ENCODE data around the gene DHX34. TPM values are rescaled to one million over a fixed set of nuclear protein-coding genes. Genes with fewer than 3 reads are reported as not detected.

DHX34 gene
- polyA plus RNA-seq, 3 donors, result 3.4 to 34.4 (median 3.8) TPM

DNA sequence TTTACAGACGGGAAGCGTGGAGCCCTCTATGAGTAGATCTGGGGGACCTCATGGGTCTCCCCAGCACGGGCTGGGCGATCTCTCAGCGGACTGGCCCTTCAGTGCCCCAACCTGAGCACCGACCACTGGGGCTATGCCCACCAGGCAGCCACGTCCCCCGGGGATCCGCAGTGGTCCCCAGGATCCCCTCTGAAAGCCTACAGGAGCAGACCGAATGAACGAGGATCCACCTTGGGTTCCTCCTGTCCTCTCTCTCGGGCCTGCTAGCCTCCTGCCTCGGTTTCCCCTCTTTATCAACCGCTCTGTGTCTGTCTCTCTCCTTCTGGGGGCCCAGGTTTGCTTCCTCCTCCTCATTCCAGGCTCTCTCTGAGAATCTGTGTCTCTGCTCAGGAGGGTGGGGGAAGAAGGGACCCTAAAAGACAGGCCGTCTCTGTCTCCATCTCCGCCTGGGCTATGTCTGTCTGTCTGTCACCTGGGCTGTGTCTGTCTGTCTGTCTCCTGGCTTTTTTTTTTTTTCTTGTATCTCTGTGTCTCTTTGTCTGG lies 72.2 kb downstream of the DHX34 start:
- H3K27me3 Mint-ChIP-seq (ENCODE audit: low read depth in 3 of 3), result peaks cover 90 to 95% (median 93%) of the 10 kb centered on the region in 3 donors

DNA sequence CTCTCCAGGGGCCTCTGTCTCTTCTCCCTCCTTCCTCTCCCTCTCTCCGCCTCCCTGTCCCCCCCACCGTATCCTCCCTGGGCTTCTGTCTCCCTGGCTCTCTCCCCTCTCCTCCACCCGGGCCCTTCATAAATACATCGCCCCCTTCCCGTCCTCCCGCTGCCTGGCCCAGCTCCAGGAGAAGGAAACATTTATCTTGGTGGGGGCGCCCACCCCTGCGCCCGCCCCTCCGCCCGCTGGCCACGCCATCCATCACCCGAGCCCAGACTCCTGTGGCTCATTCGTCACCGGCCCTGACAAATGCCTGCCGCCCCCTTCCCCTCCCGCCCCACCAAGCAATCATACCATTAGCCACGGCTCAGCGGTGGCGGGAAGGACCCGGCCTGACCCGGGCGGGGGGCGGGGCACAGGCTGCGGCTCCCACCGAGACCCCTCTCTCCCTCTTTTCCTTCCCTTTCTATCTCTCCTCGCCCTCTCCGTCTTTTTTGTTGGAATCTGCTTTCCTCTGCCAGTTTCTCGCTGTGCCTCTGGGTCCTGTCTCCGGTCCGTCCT lies 72.8 kb downstream of the DHX34 start:
- peaks cover 0 to 40% of the 10 kb centered on the region in 2 donors for H3K9me3 ChIP-seq (replicated peaks in 1 of 2; ENCODE audit: control insufficient read depth in 1 of 2, insufficient read depth in 1 of 2, low read length in 2 of 2)
- peaks cover 88 to 91% (median 89%) of the 10 kb centered on the region in 3 donors for H3K27me3 Mint-ChIP-seq (ENCODE audit: low read depth in 3 of 3)
- peaks cover 67 to 91% of the 10 kb centered on the region in 2 donors for H3K27me3 ChIP-seq (ENCODE audit: control insufficient read depth in 2 of 2, insufficient read depth in 2 of 2, low read length in 2 of 2)
- DNase-seq, result no peak
- H3K36me3 Mint-ChIP-seq, result peaks cover 0 to 10% of the 10 kb centered on the region in 2 donors
- no peaks in the 10 kb centered on the region for H3K36me3 ChIP-seq (replicated peaks in 1 of 2; ENCODE audit: control insufficient read depth in 1 of 2, insufficient read depth in 2 of 2, low read length in 2 of 2)
- no peak overlapping the region for H3K27ac Mint-ChIP-seq
- H3K4me1 ChIP-seq (ENCODE audit: control insufficient read depth in 1 of 2, insufficient read depth in 2 of 2, low read length in 2 of 2), result peaks cover 0 to 9% of the 10 kb centered on the region in 2 donors
- no peak overlapping the region for H3K27ac ChIP-seq (ENCODE audit: low read depth in 1 of 2, low read length in 2 of 2)
- whole genome bisulfite sequencing (ENCODE audit: insufficient coverage), result 4% methylated on average over 27 of the region's 31 CpGs
- H3K9me3 Mint-ChIP-seq, result peaks cover 0 to 20% (median 10%) of the 10 kb centered on the region in 7 donors
- TF ChIP-seq, protein P1, sequence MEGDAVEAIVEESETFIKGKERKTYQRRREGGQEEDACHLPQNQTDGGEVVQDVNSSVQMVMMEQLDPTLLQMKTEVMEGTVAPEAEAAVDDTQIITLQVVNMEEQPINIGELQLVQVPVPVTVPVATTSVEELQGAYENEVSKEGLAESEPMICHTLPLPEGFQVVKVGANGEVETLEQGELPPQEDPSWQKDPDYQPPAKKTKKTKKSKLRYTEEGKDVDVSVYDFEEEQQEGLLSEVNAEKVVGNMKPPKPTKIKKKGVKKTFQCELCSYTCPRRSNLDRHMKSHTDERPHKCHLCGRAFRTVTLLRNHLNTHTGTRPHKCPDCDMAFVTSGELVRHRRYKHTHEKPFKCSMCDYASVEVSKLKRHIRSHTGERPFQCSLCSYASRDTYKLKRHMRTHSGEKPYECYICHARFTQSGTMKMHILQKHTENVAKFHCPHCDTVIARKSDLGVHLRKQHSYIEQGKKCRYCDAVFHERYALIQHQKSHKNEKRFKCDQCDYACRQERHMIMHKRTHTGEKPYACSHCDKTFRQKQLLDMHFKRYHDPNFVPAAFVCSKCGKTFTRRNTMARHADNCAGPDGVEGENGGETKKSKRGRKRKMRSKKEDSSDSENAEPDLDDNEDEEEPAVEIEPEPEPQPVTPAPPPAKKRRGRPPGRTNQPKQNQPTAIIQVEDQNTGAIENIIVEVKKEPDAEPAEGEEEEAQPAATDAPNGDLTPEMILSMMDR (IDR thresholded peaks at IDR 0.05), result no peak
- no peak overlapping the region for H3K4me2 ChIP-seq (replicated peaks; ENCODE audit: extremely low read depth, low read length, poor library complexity, severe bottlenecking)
- intact Hi-C loops (cut with micrococcal nuclease), result loop anchor here (10.0 kb wide), 2 partner anchors 137 to 267 kb away; no protein-coding TSS in a partner anchor
- peak overlapping the region in 1 of 2 donors; percentile 87 for H3K4me3 Mint-ChIP-seq
- no peak overlapping the region for H2AFZ ChIP-seq (ENCODE audit: insufficient read depth, low read depth, low read length, poor library complexity, severe bottlenecking)
- no peak overlapping the region for H3K4me3 ChIP-seq (replicated peaks in 1 of 3; ENCODE audit: low read depth in 2 of 3, low read length in 3 of 3)
- H3K4me1 Mint-ChIP-seq, result peaks cover 15% of the 10 kb centered on the region
- H4K20me1 ChIP-seq (ENCODE audit: insufficient read depth, low read length), result no peaks in the 10 kb centered on the region
- no peaks in the 10 kb centered on the region for H3K79me2 ChIP-seq (ENCODE audit: insufficient read depth, low read length)
- no peak overlapping the region for H3K9ac ChIP-seq (ENCODE audit: insufficient read depth, low read length, poor library complexity, severe bottlenecking)

More for the DNA sequence above, 72.2 kb downstream of the DHX34 start:
- no peak overlapping the region for H3K4me3 ChIP-seq (replicated peaks in 1 of 3; ENCODE audit: low read depth in 2 of 3, low read length in 3 of 3)
- Mint-ChIP-seq H3K27ac (no peak overlapping the region), H3K9me3 (peaks cover 0 to 24% (median 10%) of the 10 kb centered on the region in 7 donors), H3K4me1 (peaks cover 15% of the 10 kb centered on the region), H3K4me3 (peak overlapping the region in 1 of 2 donors; percentile 79), H3K36me3 (peaks cover 0 to 10% of the 10 kb centered on the region in 2 donors)
- no peak for DNase-seq
- no peaks in the 10 kb centered on the region for H3K36me3 ChIP-seq (replicated peaks in 1 of 2; ENCODE audit: control insufficient read depth in 1 of 2, insufficient read depth in 2 of 2, low read length in 2 of 2)
- H3K27me3 ChIP-seq (ENCODE audit: control insufficient read depth in 2 of 2, insufficient read depth in 2 of 2, low read length in 2 of 2), result peaks cover 67 to 91% of the 10 kb centered on the region in 2 donors
- H3K79me2 ChIP-seq (ENCODE audit: insufficient read depth, low read length), result no peaks in the 10 kb centered on the region
- intact Hi-C loops (cut with micrococcal nuclease), result loop anchor here (10.0 kb wide), 2 partner anchors 137 to 267 kb away; no protein-coding TSS in a partner anchor
- no peak overlapping the region for H3K27ac ChIP-seq (ENCODE audit: low read depth in 1 of 2, low read length in 2 of 2)
- WGBS (ENCODE audit: insufficient coverage), result 9% methylated on average over 12 of the region's 16 CpGs
- TF ChIP-seq, protein P1 (IDR thresholded peaks at IDR 0.05), result no peak
- no peak overlapping the region for H3K9ac ChIP-seq (ENCODE audit: insufficient read depth, low read length, poor library complexity, severe bottlenecking)
- no peaks in the 10 kb centered on the region for H4K20me1 ChIP-seq (ENCODE audit: insufficient read depth, low read length)
- peaks cover 0 to 40% of the 10 kb centered on the region in 2 donors for H3K9me3 ChIP-seq (replicated peaks in 1 of 2; ENCODE audit: control insufficient read depth in 1 of 2, insufficient read depth in 1 of 2, low read length in 2 of 2)
- H2AFZ ChIP-seq (ENCODE audit: insufficient read depth, low read depth, low read length, poor library complexity, severe bottlenecking), result no peak overlapping the region
- H3K4me2 ChIP-seq (replicated peaks; ENCODE audit: extremely low read depth, low read length, poor library complexity, severe bottlenecking), result no peak overlapping the region
- peaks cover 0 to 9% of the 10 kb centered on the region in 2 donors for H3K4me1 ChIP-seq (ENCODE audit: control insufficient read depth in 1 of 2, insufficient read depth in 2 of 2, low read length in 2 of 2)
